ENCODE measurements around the gene MBD3. TPM values are rescaled to one million over a fixed set of nuclear protein-coding genes. Genes with fewer than 3 reads are reported as not detected.

MBD3 gene
- polyA plus RNA-seq, 1 donor (not counting 4 experiments of a cell fraction or from before 2014, with no cell fraction given): 16.6 TPM

DNA sequence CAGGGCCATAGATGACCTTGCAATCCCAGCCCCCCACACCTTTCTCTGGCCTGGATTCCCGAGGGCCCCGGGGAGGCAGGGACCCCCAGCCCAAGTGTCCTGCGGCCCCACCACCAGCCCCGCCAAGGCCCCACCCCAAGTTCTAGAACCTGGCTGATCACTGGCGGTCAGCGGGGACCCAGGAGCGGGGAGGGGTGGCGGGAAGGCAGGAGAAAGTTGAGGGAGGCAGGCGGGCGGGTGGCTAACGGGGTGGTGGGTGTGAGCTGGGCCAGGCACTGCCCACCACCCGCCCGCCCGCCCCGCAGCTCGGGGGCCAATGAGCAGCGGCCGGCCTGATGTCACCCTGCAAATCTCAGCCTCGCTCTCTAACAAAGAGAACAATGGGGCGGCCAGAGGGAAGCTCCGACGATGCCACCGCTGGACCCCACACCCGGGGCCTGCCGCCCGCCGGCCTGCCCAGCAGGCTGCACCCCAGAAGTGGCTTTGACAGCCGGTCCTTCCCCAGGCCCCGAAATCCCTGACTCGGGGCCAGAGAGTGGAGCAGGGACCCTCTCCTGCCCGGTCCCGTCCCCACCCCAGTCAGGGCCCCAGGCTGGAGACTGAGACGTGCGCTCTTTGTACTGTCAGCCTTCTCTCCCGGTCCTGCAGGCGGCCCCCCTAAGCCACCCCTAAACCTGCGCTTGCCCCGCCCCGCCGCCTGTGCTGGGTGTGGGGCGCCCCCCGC lies 26.1 kb downstream of the MBD3 start:
- no peaks in the 10 kb centered on the region for H3K36me3 ChIP-seq (ENCODE audit: control insufficient read depth in 2 of 2, extremely low read depth in 1 of 2, insufficient read depth in 2 of 2, low read length in 2 of 2)
- no peaks in the 10 kb centered on the region for H3K9me1 ChIP-seq (ENCODE audit: control insufficient read depth, extremely low read depth, insufficient read depth, low read length)
- H3K4me2 ChIP-seq (ENCODE audit: control insufficient read depth, extremely low read depth, insufficient read depth, low read depth, low read length): peak overlapping the region; percentile 73
- DNase-seq (ENCODE audit: low read depth, low spot score) (no peak), FAIRE-seq (no peak)
- H3K4me1 ChIP-seq (ENCODE audit: control insufficient read depth, extremely low read depth, insufficient read depth, low read length): no peaks in the 10 kb centered on the region
- H3K27ac ChIP-seq (ENCODE audit: control insufficient read depth, insufficient read depth, low read length): no peak overlapping the region
- H3K9me3 ChIP-seq (ENCODE audit: control insufficient read depth, low read depth, low read length): no peaks in the 10 kb centered on the region
- H2AFZ ChIP-seq (ENCODE audit: control insufficient read depth, low read length): no peak overlapping the region
- peaks cover 22% of the 10 kb centered on the region for H3K79me2 ChIP-seq (ENCODE audit: control insufficient read depth, insufficient read depth, low read length)
- H4K20me1 ChIP-seq (ENCODE audit: control insufficient read depth, extremely low read depth, insufficient read depth, low read length): no peaks in the 10 kb centered on the region
- peaks cover 11% of the 10 kb centered on the region for H3K27me3 ChIP-seq (ENCODE audit: control insufficient read depth, extremely low read depth, insufficient read depth, low read length)
- peak overlapping the region; percentile 54 to 73 (median 64) for H3K4me3 ChIP-seq (ENCODE audit: control insufficient read depth in 2 of 3, extremely low read depth in 1 of 3, insufficient read depth in 2 of 3, low read depth in 1 of 3, low read length in 3 of 3)
- TF ChIP-seq, protein P1, sequence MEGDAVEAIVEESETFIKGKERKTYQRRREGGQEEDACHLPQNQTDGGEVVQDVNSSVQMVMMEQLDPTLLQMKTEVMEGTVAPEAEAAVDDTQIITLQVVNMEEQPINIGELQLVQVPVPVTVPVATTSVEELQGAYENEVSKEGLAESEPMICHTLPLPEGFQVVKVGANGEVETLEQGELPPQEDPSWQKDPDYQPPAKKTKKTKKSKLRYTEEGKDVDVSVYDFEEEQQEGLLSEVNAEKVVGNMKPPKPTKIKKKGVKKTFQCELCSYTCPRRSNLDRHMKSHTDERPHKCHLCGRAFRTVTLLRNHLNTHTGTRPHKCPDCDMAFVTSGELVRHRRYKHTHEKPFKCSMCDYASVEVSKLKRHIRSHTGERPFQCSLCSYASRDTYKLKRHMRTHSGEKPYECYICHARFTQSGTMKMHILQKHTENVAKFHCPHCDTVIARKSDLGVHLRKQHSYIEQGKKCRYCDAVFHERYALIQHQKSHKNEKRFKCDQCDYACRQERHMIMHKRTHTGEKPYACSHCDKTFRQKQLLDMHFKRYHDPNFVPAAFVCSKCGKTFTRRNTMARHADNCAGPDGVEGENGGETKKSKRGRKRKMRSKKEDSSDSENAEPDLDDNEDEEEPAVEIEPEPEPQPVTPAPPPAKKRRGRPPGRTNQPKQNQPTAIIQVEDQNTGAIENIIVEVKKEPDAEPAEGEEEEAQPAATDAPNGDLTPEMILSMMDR (optimal IDR thresholded peaks at IDR 0.05 in 1 of 3, IDR thresholded peaks at IDR 0.05 in 1 of 3, conservative IDR thresholded peaks at IDR 0.05 in 1 of 3; ENCODE audit: extremely low read depth in 1 of 3, insufficient read depth in 2 of 3, low read length in 3 of 3): no peak
- H3K9ac ChIP-seq (ENCODE audit: control insufficient read depth, extremely low read depth, insufficient read depth, low read length): peak overlapping the region; percentile 56
- dilution Hi-C loops (cut with MboI; ENCODE audit: extremely low pct_ligation_motif_present, low sequenced_read_pairs): no loop called here

- Histone ChIP-seq H4K20me1 (ENCODE audit: control insufficient read depth, extremely low read depth, insufficient read depth, low read length) (no peaks in the 10 kb centered on the region), H3K27me3 (ENCODE audit: control insufficient read depth, extremely low read depth, insufficient read depth, low read length) (no peaks in the 10 kb centered on the region), H3K9ac (ENCODE audit: control insufficient read depth, extremely low read depth, insufficient read depth, low read length) (no peak overlapping the region), H3K4me2 (ENCODE audit: control insufficient read depth, extremely low read depth, insufficient read depth, low read depth, low read length) (no peak overlapping the region), H3K4me3 (ENCODE audit: control insufficient read depth in 2 of 3, extremely low read depth in 1 of 3, insufficient read depth in 2 of 3, low read depth in 1 of 3, low read length in 3 of 3) (no peak overlapping the region), H3K4me1 (ENCODE audit: control insufficient read depth, extremely low read depth, insufficient read depth, low read length) (no peaks in the 10 kb centered on the region), H3K9me1 (ENCODE audit: control insufficient read depth, extremely low read depth, insufficient read depth, low read length) (no peaks in the 10 kb centered on the region), H2AFZ (ENCODE audit: control insufficient read depth, low read length) (no peak overlapping the region), H3K36me3 (ENCODE audit: control insufficient read depth in 2 of 2, extremely low read depth in 1 of 2, insufficient read depth in 2 of 2, low read length in 2 of 2) (peaks cover 0 to 2% of the 10 kb centered on the region in 2 experiments), H3K79me2 (ENCODE audit: control insufficient read depth, insufficient read depth, low read length) (peaks cover 34% of the 10 kb centered on the region), H3K27ac (ENCODE audit: control insufficient read depth, insufficient read depth, low read length) (no peak overlapping the region), H3K9me3 (ENCODE audit: control insufficient read depth, low read depth, low read length) (no peaks in the 10 kb centered on the region)
- no peak for FAIRE-seq
- no peak for DNase-seq (ENCODE audit: low read depth, low spot score)
- dilution Hi-C loops (cut with MboI; ENCODE audit: extremely low pct_ligation_motif_present, low sequenced_read_pairs): no loop called here
- TF ChIP-seq, protein P1 (optimal IDR thresholded peaks at IDR 0.05 in 1 of 3, IDR thresholded peaks at IDR 0.05 in 1 of 3, conservative IDR thresholded peaks at IDR 0.05 in 1 of 3; ENCODE audit: extremely low read depth in 1 of 3, insufficient read depth in 2 of 3, low read length in 3 of 3): no peak
- TF ChIP-seq EZH2 (IDR thresholded peaks at IDR 0.05; ENCODE audit: low read length): no peak
Observed at GRCh38 chr19:1563251-1563650, 29.4 kb downstream of the MBD3 start.
